Testis (tissue), 3 donors: ENCODE results near the gene TLK2. TPM values are rescaled to one million over a fixed set of nuclear protein-coding genes. Genes with fewer than 3 reads are reported as not detected.
"Not testable (repeated sequence)": the region's sequence is repeated elsewhere in the genome, so short reads cannot be mapped to it uniquely, and the experiment has no call there.

Experiments used
- DNase-seq: peaks from one replicate; pipeline ENCODE4 v3.0.0-alpha.2; 2019
- H3K27ac ChIP-seq, 2 donors: fragments of 200-600 bp; sonication (generic); one replicate each; pipeline ENCODE4 v1.5.1; 2019
- H3K27me3 ChIP-seq: fragments of 200-600 bp; sonication (generic); one replicate; pipeline ENCODE4 v1.5.1; 2019
- H3K36me3 ChIP-seq: fragments of 200-600 bp; sonication (generic); one replicate; pipeline ENCODE4 v1.5.1; 2017; ENCODE audit warnings: low read depth; ENCODE audit errors: missing control alignments
- H3K4me1 ChIP-seq: fragments of 200-600 bp; sonication (generic); one replicate; pipeline ENCODE4 v1.5.1; 2019
- H3K4me3 ChIP-seq, 2 donors: fragments of 200-600 bp; sonication (generic); one replicate each; pipeline ENCODE4 v1.5.1; 2017 to 2019
- H3K9me3 ChIP-seq: fragments of 200-600 bp; sonication (generic); one replicate; pipeline ENCODE4 v1.5.1; 2017
- CTCF ChIP-seq, 3 experiments: fragments of 450-650 bp in 2 of 3; fragments of 200-600 bp in 1 of 3; sonication (generic) in 1 of 3; IDR thresholded peaks; one replicate each; pipeline ENCODE4 v1.5.1; 2016 to 2019; ENCODE audit warnings: antibody characterized with exemption in 3 of 3, mild to moderate bottlenecking in 2 of 3, moderate library complexity in 1 of 3
- POLR2A ChIP-seq: fragments of 450-650 bp; IDR thresholded peaks from one replicate; pipeline ENCODE4 v1.6.1; 2017; ENCODE audit warnings: antibody characterized with exemption, mild to moderate bottlenecking, moderate library complexity
- WGBS, 2 donors: methylation state at CpG; one replicate each; pipeline ENCODE4 v1.1.5; 2018; 5-methylcytosine and 5-hydroxymethylcytosine counted together
- intact Hi-C: fragments of 100-400 bp; cut with DNase I; formaldehyde crosslinking; loops from one replicate; pipeline ENCODE4 v1.15.1; 2023; ENCODE audit warnings: low total_unique reads
- polyA plus RNA-seq: library from polyadenylated mRNA; stranded (reverse); fragments of 350-450 nt; fragmentation: Illumina TruSeq; extraction: RNeasy Lipid Tissue Mini Kit (QIAGEN cat#74804); gene quantifications from one replicate; pipeline ENCODE4 v1.2.3, GENCODE V29; 2014; ENCODE audit warnings: low read depth, low replicate concordance; ENCODE audit not compliant: insufficient read depth
- total RNA-seq, 2 donors: library from RNA; depleted of rRNA; stranded (reverse); fragments of >200 nt; gene quantifications; one replicate each; pipeline ENCODE4 v1.2.3, GENCODE V29; 2016

Gene TLK2
- total and polyA plus RNA-seq, 3 donors from 2014 or later = 64.5 to 109 (median 78.2) TPM

- Histone ChIP-seq H3K27ac (no peak overlapping the region), H3K4me1 (no peaks in the 10 kb centered on the region), H3K4me3 (no peak overlapping the region), H3K36me3 (no peaks in the 10 kb centered on the region), H3K27me3 (no peaks in the 10 kb centered on the region), H3K9me3 (no peaks in the 10 kb centered on the region)
- DNase-seq = no peak
- 89 to 92% methylated on average over 2 of the region's 2 CpGs for WGBS, 2 donors
- intact Hi-C loops = no loop called here
- no peak for TF ChIP-seq CTCF (IDR thresholded peaks at IDR 0.05)
- TF ChIP-seq POLR2A = no peak
Measured at GRCh38 chr17:62597150-62597549, 118.5 kb downstream of the TLK2 start.

DNA sequence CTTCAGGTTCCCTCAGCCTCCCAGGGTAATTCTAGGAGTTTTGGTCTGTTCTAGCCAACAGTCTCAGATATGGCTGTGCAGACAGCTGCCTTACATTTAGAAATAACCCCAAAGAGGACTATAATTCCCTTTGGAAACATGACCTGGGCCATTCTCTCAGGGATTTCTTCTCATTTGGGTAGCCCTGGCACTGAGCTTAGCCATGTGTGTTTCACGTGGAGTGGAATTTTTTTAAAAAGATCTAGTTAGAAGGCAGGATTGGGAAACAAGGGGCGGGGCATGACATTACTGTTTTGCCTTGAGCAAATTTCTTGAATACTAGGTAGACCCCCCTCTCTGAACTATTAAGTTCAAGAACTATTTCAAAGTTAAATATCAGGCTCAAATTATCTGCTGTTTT lies 119.3 kb downstream of the TLK2 start:
- H3K4me3 ChIP-seq = no peak overlapping the region
- intact Hi-C loops = no loop called here
- H3K27ac ChIP-seq = no peak overlapping the region
- no peak for TF ChIP-seq CTCF (IDR thresholded peaks at IDR 0.05)
- TF ChIP-seq POLR2A = no peak
- no peaks in the 10 kb centered on the region for H3K9me3 ChIP-seq
- no peaks in the 10 kb centered on the region for H3K36me3 ChIP-seq
- no peaks in the 10 kb centered on the region for H3K27me3 ChIP-seq
- WGBS, 2 donors = 79 to 86% methylated on average over 2 of the region's 2 CpGs
- peak; percentile 26 for DNase-seq
- H3K4me1 ChIP-seq = no peaks in the 10 kb centered on the region

GRCh38 chr17:62599964-62600657 lies 121.5 kb downstream of the TLK2 start:
- Histone ChIP-seq H3K27me3 (no peaks in the 10 kb centered on the region), H3K4me3 (no peak overlapping the region), H3K27ac (no peak overlapping the region), H3K4me1 (no peaks in the 10 kb centered on the region), H3K36me3 (no peaks in the 10 kb centered on the region), H3K9me3 (no peaks in the 10 kb centered on the region)
- WGBS, 2 donors = 89 to 91% methylated on average over 6 of the region's 6 CpGs
- TF ChIP-seq POLR2A (no peak), CTCF (IDR thresholded peaks at IDR 0.05) (no peak)
- intact Hi-C loops = no loop called here
- DNase-seq = no peak

- no peaks in the 10 kb centered on the region for H3K27me3 ChIP-seq
- H3K36me3 ChIP-seq = no peaks in the 10 kb centered on the region
- H3K4me3 ChIP-seq = no peak overlapping the region
- intact Hi-C loops = no loop called here
- WGBS, 2 donors = 52 to 76% methylated on average over 1 of the region's 1 CpG
- no peak for TF ChIP-seq POLR2A
- TF ChIP-seq CTCF (IDR thresholded peaks at IDR 0.05) = no peak
- no peak overlapping the region for H3K27ac ChIP-seq
- no peaks in the 10 kb centered on the region for H3K9me3 ChIP-seq
- H3K4me1 ChIP-seq = no peaks in the 10 kb centered on the region
- no peak for DNase-seq
Measured at GRCh38 chr17:62600805-62601204, 122.2 kb downstream of the TLK2 start.

- no peak for DNase-seq
- Histone ChIP-seq H3K4me3 (no peak overlapping the region), H3K36me3 (no peaks in the 10 kb centered on the region), H3K4me1 (no peaks in the 10 kb centered on the region), H3K27me3 (no peaks in the 10 kb centered on the region), H3K27ac (no peak overlapping the region), H3K9me3 (no peaks in the 10 kb centered on the region)
- WGBS, 2 donors = 69 to 77% methylated on average over 2 of the region's 2 CpGs
- no peak for TF ChIP-seq POLR2A
- no peak for TF ChIP-seq CTCF (IDR thresholded peaks at IDR 0.05)
- intact Hi-C loops = no loop called here
Measured at GRCh38 chr17:62601471-62601870, 122.8 kb downstream of the TLK2 start.

GRCh38 chr17:62603783-62604182 lies 125.2 kb downstream of the TLK2 start:
- H3K27me3 ChIP-seq, H3K27ac ChIP-seq, H3K9me3 ChIP-seq, H3K4me1 ChIP-seq, H3K4me3 ChIP-seq, DNase-seq, intact Hi-C loops, H3K36me3 ChIP-seq: not testable (repeated sequence)
- 95 to 96% methylated on average over 6 of the region's 6 CpGs for WGBS, 2 donors
